ENCODE data around the gene CAV3. TPM values are rescaled to one million over a fixed set of nuclear protein-coding genes. Genes with fewer than 3 reads are reported as not detected.

Gene CAV3
- total RNA-seq, 1 experiment from 2014 or later: not detected

DNA sequence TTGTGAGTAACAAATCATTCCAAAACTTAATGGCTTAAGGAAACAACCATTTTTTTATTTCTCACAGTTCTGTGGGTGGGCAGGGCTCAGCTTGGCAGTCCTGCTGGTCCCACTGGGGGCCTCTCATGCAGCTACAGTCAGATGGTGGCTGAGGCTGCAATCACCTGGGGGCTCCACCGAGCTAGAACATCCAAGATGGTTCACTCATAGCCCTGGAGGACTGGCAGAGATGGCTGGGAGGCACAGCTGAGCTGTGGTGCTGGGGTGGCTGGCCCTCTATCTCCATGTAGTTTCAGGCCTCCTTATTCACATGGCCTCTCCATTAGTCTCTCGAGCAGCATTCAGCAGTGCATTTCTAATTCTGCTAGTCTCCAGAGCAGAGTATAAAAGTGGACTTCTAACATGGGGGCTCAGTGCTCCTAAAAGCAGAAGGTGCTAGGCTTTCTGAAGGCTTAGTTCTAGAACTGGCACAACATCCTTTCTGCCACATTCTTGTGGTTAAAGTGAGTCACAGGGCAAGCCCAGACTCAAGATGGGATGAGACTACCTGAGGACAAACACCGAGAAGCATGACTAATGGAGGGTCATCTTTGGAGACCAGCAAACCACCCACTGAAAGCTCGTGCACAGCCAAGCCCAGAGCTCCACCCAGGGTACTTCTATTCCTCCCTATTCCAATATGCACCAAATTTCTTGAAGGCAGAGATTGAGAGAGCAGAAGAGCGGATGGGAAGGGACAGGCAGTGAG, 6.3 kb downstream of the CAV3 start (continued):
- TF ChIP-seq, protein P1, sequence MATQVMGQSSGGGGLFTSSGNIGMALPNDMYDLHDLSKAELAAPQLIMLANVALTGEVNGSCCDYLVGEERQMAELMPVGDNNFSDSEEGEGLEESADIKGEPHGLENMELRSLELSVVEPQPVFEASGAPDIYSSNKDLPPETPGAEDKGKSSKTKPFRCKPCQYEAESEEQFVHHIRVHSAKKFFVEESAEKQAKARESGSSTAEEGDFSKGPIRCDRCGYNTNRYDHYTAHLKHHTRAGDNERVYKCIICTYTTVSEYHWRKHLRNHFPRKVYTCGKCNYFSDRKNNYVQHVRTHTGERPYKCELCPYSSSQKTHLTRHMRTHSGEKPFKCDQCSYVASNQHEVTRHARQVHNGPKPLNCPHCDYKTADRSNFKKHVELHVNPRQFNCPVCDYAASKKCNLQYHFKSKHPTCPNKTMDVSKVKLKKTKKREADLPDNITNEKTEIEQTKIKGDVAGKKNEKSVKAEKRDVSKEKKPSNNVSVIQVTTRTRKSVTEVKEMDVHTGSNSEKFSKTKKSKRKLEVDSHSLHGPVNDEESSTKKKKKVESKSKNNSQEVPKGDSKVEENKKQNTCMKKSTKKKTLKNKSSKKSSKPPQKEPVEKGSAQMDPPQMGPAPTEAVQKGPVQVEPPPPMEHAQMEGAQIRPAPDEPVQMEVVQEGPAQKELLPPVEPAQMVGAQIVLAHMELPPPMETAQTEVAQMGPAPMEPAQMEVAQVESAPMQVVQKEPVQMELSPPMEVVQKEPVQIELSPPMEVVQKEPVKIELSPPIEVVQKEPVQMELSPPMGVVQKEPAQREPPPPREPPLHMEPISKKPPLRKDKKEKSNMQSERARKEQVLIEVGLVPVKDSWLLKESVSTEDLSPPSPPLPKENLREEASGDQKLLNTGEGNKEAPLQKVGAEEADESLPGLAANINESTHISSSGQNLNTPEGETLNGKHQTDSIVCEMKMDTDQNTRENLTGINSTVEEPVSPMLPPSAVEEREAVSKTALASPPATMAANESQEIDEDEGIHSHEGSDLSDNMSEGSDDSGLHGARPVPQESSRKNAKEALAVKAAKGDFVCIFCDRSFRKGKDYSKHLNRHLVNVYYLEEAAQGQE (IDR thresholded peaks at IDR 0.05; ENCODE audit: low read depth): no peak
- TF ChIP-seq SP1 (IDR thresholded peaks at IDR 0.05; ENCODE audit: low read depth) (peak; percentile 94), ELF1 (IDR thresholded peaks at IDR 0.05; ENCODE audit: borderline replicate concordance, low read depth) (no peak), FOSL1 (IDR thresholded peaks at IDR 0.05; ENCODE audit: low read depth) (peak; percentile 97), TCF7L2 (IDR thresholded peaks at IDR 0.05; ENCODE audit: borderline replicate concordance, extremely low read depth, insufficient read depth, insufficient read length) (peak; percentile 6), MAX (IDR thresholded peaks at IDR 0.05) (peak; percentile 69), ZFX (IDR thresholded peaks at IDR 0.05) (no peak), RAD21 (IDR thresholded peaks at IDR 0.05; ENCODE audit: low read depth) (no peak), POLR2A (IDR thresholded peaks at IDR 0.05; ENCODE audit: borderline replicate concordance, extremely low read depth, insufficient read depth, insufficient read length) (no peak), CBX3 (IDR thresholded peaks at IDR 0.05; ENCODE audit: low read depth) (peak; percentile 98), ZNF274 (IDR thresholded peaks at IDR 0.05; ENCODE audit: low read depth, low read length) (no peak), POLR2AphosphoS5 (IDR thresholded peaks at IDR 0.05; ENCODE audit: low read depth, low read length) (peak; percentile 40; the same call in 1 of the 2 replicates), SIN3A (IDR thresholded peaks at IDR 0.05; ENCODE audit: low read depth) (peak; percentile 67; the same call in 1 of the 2 replicates), JUND (IDR thresholded peaks at IDR 0.05) (peak; percentile 96), EGR1 (IDR thresholded peaks at IDR 0.05; ENCODE audit: low read depth) (peak; percentile 75)
